Astrocyte (in vitro differentiated cells and primary cell): ENCODE measurements around the gene RAF1.

Experiments
- CTCF ChIP-seq: IDR thresholded peaks from 2 replicates; pipeline ENCODE4 v1.5.1; 2011; ENCODE audit warnings: low read depth, mild to moderate bottlenecking, inconsistent platforms, low read length, moderate library complexity; ENCODE audit not compliant: insufficient read depth
- EZH2 ChIP-seq: IDR thresholded peaks from 2 replicates; pipeline ENCODE4 v1.6.1; 2012; ENCODE audit warnings: mild to moderate bottlenecking, low read length, inconsistent platforms; ENCODE audit not compliant: insufficient read depth

DNA sequence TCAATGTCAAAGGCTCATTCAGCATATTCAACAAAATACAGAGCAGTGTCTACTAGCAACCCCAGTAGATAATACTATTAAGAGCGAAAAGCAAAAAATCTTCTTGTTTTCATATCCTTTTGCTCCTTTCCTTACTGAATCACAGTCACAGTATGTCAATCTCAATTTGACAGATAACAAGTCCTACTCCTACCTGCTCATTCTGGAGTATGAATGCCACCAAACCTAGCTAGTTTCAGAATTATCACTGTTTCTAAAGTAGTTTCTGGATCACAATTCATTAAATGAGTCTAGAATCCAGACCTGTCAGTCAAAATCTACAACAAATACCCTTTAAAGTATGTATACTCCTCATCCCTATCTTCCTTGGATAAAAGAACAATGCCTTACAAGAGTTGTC lies 55.5 kb downstream of the RAF1 start:
- no peak for TF ChIP-seq CTCF
- TF ChIP-seq EZH2: no peak
